Kidney (tissue), 14 donors: ENCODE data around the gene ZDHHC12. TPM values are rescaled to one million over a fixed set of nuclear protein-coding genes. Genes with fewer than 3 reads are reported as not detected.

Experiments used
- DNase-seq, 5 donors: peaks; one replicate each; pipeline ENCODE4 v3.0.0-alpha.2; 2013 to 2020
- FAIRE-seq: peaks from 2 replicates; lab custom pipeline; 2012; peaks lifted over from hg19 to GRCh38; lab: Jason Lieb, UNC
- H3K27ac ChIP-seq, 2 donors: one replicate each; pipeline ENCODE4 v1.7.0; 2013; ENCODE audit warnings: low read depth in 2 of 2, low read length in 2 of 2, inconsistent platforms in 1 of 2
- H3K27me3 ChIP-seq: one replicate; pipeline ENCODE4 v1.7.1; 2013; ENCODE audit warnings: low read length, inconsistent platforms; ENCODE audit not compliant: control insufficient read depth, insufficient read depth
- H3K36me3 ChIP-seq, 3 donors: one replicate each; pipeline versions ENCODE4 v1.7.0 to v1.7.1; 2013; ENCODE audit warnings: low read length in 3 of 3, control low read depth in 1 of 3, inconsistent platforms in 1 of 3; ENCODE audit not compliant: insufficient read depth in 3 of 3, control insufficient read depth in 2 of 3
- H3K4me1 ChIP-seq, 3 donors: one replicate each; pipeline versions ENCODE4 v1.7.0 to v1.7.1; 2013; ENCODE audit warnings: low read length in 3 of 3, inconsistent platforms in 1 of 3, low read depth in 1 of 3; ENCODE audit not compliant: control insufficient read depth in 2 of 3, insufficient read depth in 2 of 3
- H3K4me3 ChIP-seq, 3 donors: one replicate each; pipeline versions ENCODE4 v1.7.0 to v1.8.1; 2013; ENCODE audit warnings: low read length in 3 of 3, control low read depth in 1 of 3, inconsistent platforms in 1 of 3
- H3K9ac ChIP-seq, 3 donors: one replicate each; pipeline versions ENCODE4 v1.7.0 to v1.7.1; 2013; ENCODE audit warnings: low read length in 3 of 3, control low read depth in 1 of 3, inconsistent platforms in 1 of 3
- H3K9me3 ChIP-seq, 3 donors: one replicate each; pipeline versions ENCODE4 v1.7.0 to v1.7.1; 2013; ENCODE audit warnings: low read length in 3 of 3, control low read depth in 1 of 3, inconsistent platforms in 1 of 3; ENCODE audit not compliant: control insufficient read depth in 2 of 3, insufficient read depth in 1 of 3
- CTCF ChIP-seq: IDR thresholded peaks from 3 replicates; pipeline ENCODE4 v1.5.1; 2012; ENCODE audit warnings: mild to moderate bottlenecking, moderate library complexity, borderline replicate concordance; ENCODE audit not compliant: insufficient read depth; ENCODE audit errors: extremely low read depth
- intact Hi-C: fragments of 100-400 bp; cut with DNase I; formaldehyde crosslinking; loops from one replicate; pipeline ENCODE4 v1.11.1; 2022
- polyA plus RNA-seq: library from polyadenylated mRNA; stranded (reverse); fragments of 350-450 nt; fragmentation: Illumina TruSeq; extraction: RNeasy Lipid Tissue Mini Kit (QIAGEN cat#74804); gene quantifications from one replicate; pipeline ENCODE4 v1.2.3, GENCODE V29; 2014; ENCODE audit warnings: low read depth, low replicate concordance; ENCODE audit not compliant: insufficient read depth
- total RNA-seq: library from RNA; stranded (reverse); fragmentation: NEBNext Ultra II Directional; extraction: Animal tissue kit (Norgen Biotek cat#: 25700); gene quantifications from one replicate; pipeline ENCODE4 v1.2.1, GENCODE V29; 2021
- donor health status: control.
- donor health status: control.
- donor health status: control.
- donor health status: control.
- donor health status: control.
- donor health status: DM: yes; HTN: yes; CAD: no.
- donor health status: Normal renal cell carcinoma (clear cell type).

The ZDHHC12 gene
- total and polyA plus RNA-seq, 2 donors from 2014 or later, result 39.9 to 54.7 TPM

GRCh38 chr9:128722380-128723351 is 1.3 kb downstream of the ZDHHC12 start:
- intact Hi-C loops, result no loop called here
- H3K27ac ChIP-seq, result no peak overlapping the region

GRCh38 chr9:128721487-128722010 is 2.4 kb downstream of the ZDHHC12 start:
- Histone ChIP-seq H3K9me3 (no peaks in the 10 kb centered on the region), H3K27me3 (no peaks in the 10 kb centered on the region), H3K9ac (no peak overlapping the region), H3K36me3 (no peaks in the 10 kb centered on the region), H3K4me1 (peaks cover 0 to 13% (median 5%) of the 10 kb centered on the region in 3 donors), H3K4me3 (no peak overlapping the region), H3K27ac (no peak overlapping the region)
- FAIRE-seq (no peak), DNase-seq (no peak)
- TF ChIP-seq CTCF, result no peak
- intact Hi-C loops, result no loop called here

More at GRCh38 chr9:128722380-128723351, 1.3 kb downstream of the ZDHHC12 start:
- Histone ChIP-seq H3K4me1 (peaks cover 0 to 13% (median 5%) of the 10 kb centered on the region in 3 donors), H3K9me3 (no peaks in the 10 kb centered on the region), H3K4me3 (no peak overlapping the region), H3K36me3 (no peaks in the 10 kb centered on the region), H3K9ac (no peak overlapping the region), H3K27me3 (no peaks in the 10 kb centered on the region)
- DNase-seq (no peak), FAIRE-seq (no peak)
- no peak for TF ChIP-seq CTCF

GRCh38 chr9:128720841-128721486 is 3.0 kb downstream of the ZDHHC12 start:
- Histone ChIP-seq H3K36me3 (no peaks in the 10 kb centered on the region), H3K4me1 (peaks cover 0 to 13% (median 5%) of the 10 kb centered on the region in 3 donors), H3K9ac (no peak overlapping the region), H3K27me3 (no peaks in the 10 kb centered on the region), H3K4me3 (no peak overlapping the region), H3K27ac (no peak overlapping the region), H3K9me3 (no peaks in the 10 kb centered on the region)
- FAIRE-seq, result no peak
- intact Hi-C loops, result no loop called here
- no peak for TF ChIP-seq CTCF
- DNase-seq, result no peak
